Thoracic aorta (tissue), 2 donors: Measurements from ENCODE around the gene STIL. TPM values are rescaled to one million over a fixed set of nuclear protein-coding genes. Genes with fewer than 3 reads are reported as not detected.

Experiments
- ATAC-seq: fragments of 150-250 bp; one replicate; pipeline ENCODE4 v1.8.0; 2017; ENCODE audit warnings: low read depth; ENCODE audit not compliant: insufficient number of reproducible peaks, low FRiP score
- DNase-seq: peaks from one replicate; pipeline ENCODE4 v3.0.0-alpha.2; 2020; ENCODE audit warnings: low spot score
- H3K27ac ChIP-seq, 2 donors: fragments of 200-600 bp; sonication (generic); 1 replicate in 1 of 2; 2 replicates in 1 of 2; pipeline ENCODE4 v1.5.1; 2016; ENCODE audit warnings: mild to moderate bottlenecking in 2 of 2, moderate library complexity in 2 of 2
- H3K27me3 ChIP-seq: fragments of 200-600 bp; sonication (generic); replicated peaks from 2 replicates; pipeline ENCODE4 v1.6.0; 2016; ENCODE audit warnings: mild to moderate bottlenecking; ENCODE audit not compliant: insufficient read depth
- H3K36me3 ChIP-seq: fragments of 200-600 bp; sonication (generic); one replicate; pipeline ENCODE4 v1.5.1; 2016
- H3K4me1 ChIP-seq, 2 donors: fragments of 200-600 bp; sonication (generic); 1 replicate in 1 of 2; 2 replicates in 1 of 2; pipeline versions ENCODE4 v1.5.1 to v1.6.0; 2016; ENCODE audit warnings: low read depth in 2 of 2, mild to moderate bottlenecking in 1 of 2; ENCODE audit not compliant: control insufficient read depth in 1 of 2
- H3K4me3 ChIP-seq: fragments of 200-600 bp; sonication (generic); 2 replicates; pipeline ENCODE4 v1.5.1; 2016; ENCODE audit warnings: mild to moderate bottlenecking
- H3K9me3 ChIP-seq: fragments of 200-600 bp; sonication (generic); 2 replicates; pipeline ENCODE4 v1.5.1; 2016
- CTCF ChIP-seq: fragments of 200-600 bp; sonication (generic); IDR thresholded peaks from one replicate; pipeline ENCODE4 v1.5.1; 2019; ENCODE audit warnings: antibody characterized with exemption
- total RNA-seq, 2 donors: library from RNA; depleted of rRNA; stranded (reverse); fragments of >200 nt; gene quantifications; one replicate each; pipeline versions ENCODE4 v1.1.0 to v1.2.3, GENCODE V29; 2016

STIL gene
- total RNA-seq, 2 donors from 2014 or later: 1.1 to 2.2 TPM

- peak overlapping the region; percentile 86 for H3K4me3 ChIP-seq
- peaks cover 24 to 37% of the 10 kb centered on the region in 2 donors for H3K4me1 ChIP-seq
- H3K27ac ChIP-seq: peak overlapping the region; percentile 98
- DNase-seq: no peak
- no peaks in the 10 kb centered on the region for H3K36me3 ChIP-seq
- no peak for ATAC-seq
- no peaks in the 10 kb centered on the region for H3K9me3 ChIP-seq
- no peaks in the 10 kb centered on the region for H3K27me3 ChIP-seq
- no peak for TF ChIP-seq CTCF
Observed at GRCh38 chr1:47334765-47335435, 21.0 kb upstream of the STIL start.

GRCh38 chr1:47333922-47334764, 20.2 kb upstream of the STIL start:
- Histone ChIP-seq H3K4me1 (peaks cover 24 to 37% of the 10 kb centered on the region in 2 donors), H3K27ac (peak overlapping the region; percentile 98), H3K36me3 (no peaks in the 10 kb centered on the region), H3K9me3 (no peaks in the 10 kb centered on the region), H3K4me3 (peak overlapping the region; percentile 86), H3K27me3 (no peaks in the 10 kb centered on the region)
- DNase-seq (peak; percentile 31), ATAC-seq (peak; percentile 88)
- TF ChIP-seq CTCF: no peak

GRCh38 chr1:47333578-47333921, 19.6 kb upstream of the STIL start, which contains the start of gene CMPK1:
CMPK1 (plus strand) TSS chr1:47333790; CDS start chr1:47333946, 156 bp downstream.
- DNase-seq (peak; percentile 36), ATAC-seq (peak; percentile 80)
- H3K36me3 ChIP-seq: no peaks in the 10 kb centered on the region
- no peaks in the 10 kb centered on the region for H3K9me3 ChIP-seq
- no peaks in the 10 kb centered on the region for H3K27me3 ChIP-seq
- TF ChIP-seq CTCF: no peak
- peaks cover 24 to 37% of the 10 kb centered on the region in 2 donors for H3K4me1 ChIP-seq
- H3K27ac ChIP-seq: peak within 1 kb of the TSS; percentile 98
- peak within 1 kb of the TSS; percentile 86 for H3K4me3 ChIP-seq

GRCh38 chr1:47332779-47333577, 19.0 kb upstream of the STIL start:
- no peaks in the 10 kb centered on the region for H3K36me3 ChIP-seq
- H3K9me3 ChIP-seq: no peaks in the 10 kb centered on the region
- H3K4me3 ChIP-seq: peak overlapping the region; percentile 86
- H3K4me1 ChIP-seq: peaks cover 24 to 37% of the 10 kb centered on the region in 2 donors
- ATAC-seq: no peak
- no peak for TF ChIP-seq CTCF
- H3K27me3 ChIP-seq: no peaks in the 10 kb centered on the region
- H3K27ac ChIP-seq: peak overlapping the region; percentile 92 to 98
- DNase-seq: no peak
